ENCODE data around the gene PIGM.

DNA sequence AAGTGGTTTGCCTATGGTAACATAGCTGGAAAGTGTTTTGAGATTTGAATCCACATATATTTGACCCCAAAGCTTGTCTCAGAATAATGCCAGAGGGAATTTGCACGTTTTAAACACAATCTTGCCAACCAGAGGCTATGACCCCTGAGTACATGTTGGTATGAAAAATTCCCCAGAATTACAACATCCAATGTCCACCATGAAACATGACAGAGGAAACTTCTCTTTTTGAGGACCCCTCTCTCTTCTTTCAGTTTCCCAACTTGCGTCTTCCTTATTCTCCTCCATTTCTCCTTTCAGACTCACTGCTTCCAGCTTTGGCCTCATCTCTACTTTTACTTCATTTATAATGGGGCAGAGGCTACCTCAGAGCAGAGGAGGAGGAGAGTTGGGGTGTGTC, 44.0 kb upstream of the PIGM start:
- TF ChIP-seq POLR2A (IDR thresholded peaks at IDR 0.05) (no peak), POLR2AphosphoS5 (IDR thresholded peaks at IDR 0.05) (no peak)
- TF ChIP-seq, protein P1, sequence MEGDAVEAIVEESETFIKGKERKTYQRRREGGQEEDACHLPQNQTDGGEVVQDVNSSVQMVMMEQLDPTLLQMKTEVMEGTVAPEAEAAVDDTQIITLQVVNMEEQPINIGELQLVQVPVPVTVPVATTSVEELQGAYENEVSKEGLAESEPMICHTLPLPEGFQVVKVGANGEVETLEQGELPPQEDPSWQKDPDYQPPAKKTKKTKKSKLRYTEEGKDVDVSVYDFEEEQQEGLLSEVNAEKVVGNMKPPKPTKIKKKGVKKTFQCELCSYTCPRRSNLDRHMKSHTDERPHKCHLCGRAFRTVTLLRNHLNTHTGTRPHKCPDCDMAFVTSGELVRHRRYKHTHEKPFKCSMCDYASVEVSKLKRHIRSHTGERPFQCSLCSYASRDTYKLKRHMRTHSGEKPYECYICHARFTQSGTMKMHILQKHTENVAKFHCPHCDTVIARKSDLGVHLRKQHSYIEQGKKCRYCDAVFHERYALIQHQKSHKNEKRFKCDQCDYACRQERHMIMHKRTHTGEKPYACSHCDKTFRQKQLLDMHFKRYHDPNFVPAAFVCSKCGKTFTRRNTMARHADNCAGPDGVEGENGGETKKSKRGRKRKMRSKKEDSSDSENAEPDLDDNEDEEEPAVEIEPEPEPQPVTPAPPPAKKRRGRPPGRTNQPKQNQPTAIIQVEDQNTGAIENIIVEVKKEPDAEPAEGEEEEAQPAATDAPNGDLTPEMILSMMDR (IDR thresholded peaks at IDR 0.05): no peak
